Gastroesophageal sphincter (tissue), 3 donors: ENCODE measurements around the gene PELI2.

Source experiments
- CTCF ChIP-seq, 4 experiments: fragments of 200-600 bp in 2 of 4; fragments of 450-650 bp in 2 of 4; sonication (generic) in 1 of 4; IDR thresholded peaks; one replicate each; pipeline ENCODE4 v1.5.1; 2017 to 2019; ENCODE audit warnings: antibody characterized with exemption in 4 of 4, mild to moderate bottlenecking in 2 of 4, moderate library complexity in 2 of 4
- EP300 ChIP-seq: sonication (generic); formaldehyde crosslinking; IDR thresholded peaks from one replicate; pipeline ENCODE4 v1.6.1; 2017; ENCODE audit warnings: antibody characterized with exemption, mild to moderate bottlenecking
- POLR2A ChIP-seq, 2 donors: fragments of 450-650 bp; IDR thresholded peaks; one replicate each; pipeline ENCODE4 v1.6.1; 2017; ENCODE audit warnings: antibody characterized with exemption in 2 of 2, mild to moderate bottlenecking in 2 of 2, moderate library complexity in 1 of 2

- TF ChIP-seq CTCF (IDR thresholded peaks at IDR 0.05) (no peak), POLR2A (IDR thresholded peaks at IDR 0.05) (no peak), EP300 (no peak)
These were observed 156.3 kb downstream of the PELI2 start for GRCh38 chr14:56274556-56274955.
